ENCODE results near the gene NISCH.

Gene NISCH

DNA sequence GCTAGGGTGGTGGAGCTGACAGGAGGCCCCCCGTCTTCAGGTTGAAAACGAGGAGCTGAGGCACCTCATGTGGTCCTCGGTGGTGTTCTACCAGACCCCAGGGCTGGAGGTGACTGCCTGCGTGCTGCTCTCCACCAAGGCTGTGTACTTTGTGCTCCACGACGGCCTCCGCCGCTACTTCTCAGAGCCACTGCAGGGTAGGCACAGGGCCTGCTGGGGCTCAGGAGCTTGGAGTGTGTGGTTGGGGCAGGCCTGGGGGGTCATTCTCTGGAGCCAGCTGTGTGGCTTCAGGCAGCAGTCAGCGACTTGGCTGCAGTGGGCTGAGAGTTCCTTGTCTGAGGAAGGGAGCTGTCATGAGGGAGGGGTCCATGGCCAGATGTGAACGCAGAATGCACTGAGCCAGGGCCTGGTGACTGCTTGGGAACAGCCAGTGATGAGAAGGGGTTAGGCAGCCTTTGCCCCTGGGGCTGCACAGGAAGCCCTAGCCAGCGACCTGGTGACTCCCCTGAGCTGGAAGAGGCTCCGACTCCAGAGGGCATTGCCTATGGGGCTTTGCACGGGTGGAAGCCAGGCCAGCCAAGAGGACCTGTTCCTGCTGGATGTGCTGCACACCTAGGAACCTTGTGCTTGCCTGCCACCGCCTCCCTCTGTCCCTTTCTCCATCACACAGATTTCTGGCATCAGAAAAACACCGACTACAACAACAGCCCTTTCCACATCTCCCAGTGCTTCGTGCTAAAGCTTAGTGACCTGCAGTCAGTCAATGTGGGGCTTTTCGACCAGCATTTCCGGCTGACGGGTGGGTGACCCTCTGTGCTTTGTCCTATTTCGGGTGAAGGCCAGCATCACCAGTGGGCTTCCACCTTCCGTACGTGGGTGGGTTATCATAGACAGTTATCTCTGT lies 34.9 kb downstream of the NISCH start:
- no peak for DNase-seq (ENCODE audit: low spot score)

DNA sequence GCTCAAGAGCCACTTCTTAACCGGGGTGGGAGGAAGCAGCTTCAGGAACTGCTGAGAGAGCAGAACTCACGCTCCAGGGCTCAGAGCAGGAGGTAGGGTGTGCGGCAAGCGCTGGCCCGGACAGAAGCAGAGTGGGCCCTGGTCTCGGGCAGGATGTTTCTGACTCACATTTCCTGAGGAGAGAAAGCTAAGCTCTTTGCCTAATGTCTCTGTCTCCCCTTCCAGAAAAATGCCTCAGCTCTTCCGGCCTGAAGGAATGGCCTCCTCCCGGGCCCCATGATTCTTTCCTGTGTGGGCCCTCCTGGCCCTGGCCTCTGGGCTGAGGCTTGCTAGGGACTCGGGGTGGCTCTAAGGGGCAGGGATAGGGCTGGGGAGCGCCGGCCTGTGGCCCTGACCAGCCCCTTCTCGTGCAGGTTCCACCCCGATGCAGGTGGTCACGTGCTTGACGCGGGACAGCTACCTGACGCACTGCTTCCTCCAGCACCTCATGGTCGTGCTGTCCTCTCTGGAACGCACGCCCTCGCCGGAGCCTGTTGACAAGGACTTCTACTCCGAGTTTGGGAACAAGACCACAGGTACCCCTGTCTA lies 35.6 kb downstream of the NISCH start:
- peak; percentile 19 for DNase-seq (ENCODE audit: low spot score)

DNA sequence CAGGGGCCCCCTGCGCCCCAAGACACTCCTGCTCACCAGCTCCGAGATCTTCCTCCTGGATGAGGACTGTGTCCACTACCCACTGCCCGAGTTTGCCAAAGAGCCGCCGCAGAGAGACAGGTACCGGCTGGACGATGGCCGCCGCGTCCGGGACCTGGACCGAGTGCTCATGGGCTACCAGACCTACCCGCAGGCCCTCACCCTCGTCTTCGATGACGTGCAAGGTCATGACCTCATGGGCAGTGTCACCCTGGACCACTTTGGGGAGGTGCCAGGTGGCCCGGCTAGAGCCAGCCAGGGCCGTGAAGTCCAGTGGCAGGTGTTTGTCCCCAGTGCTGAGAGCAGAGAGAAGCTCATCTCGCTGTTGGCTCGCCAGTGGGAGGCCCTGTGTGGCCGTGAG lies 36.7 kb downstream of the NISCH start:
- DNase-seq (ENCODE audit: low spot score): no peak

DNA sequence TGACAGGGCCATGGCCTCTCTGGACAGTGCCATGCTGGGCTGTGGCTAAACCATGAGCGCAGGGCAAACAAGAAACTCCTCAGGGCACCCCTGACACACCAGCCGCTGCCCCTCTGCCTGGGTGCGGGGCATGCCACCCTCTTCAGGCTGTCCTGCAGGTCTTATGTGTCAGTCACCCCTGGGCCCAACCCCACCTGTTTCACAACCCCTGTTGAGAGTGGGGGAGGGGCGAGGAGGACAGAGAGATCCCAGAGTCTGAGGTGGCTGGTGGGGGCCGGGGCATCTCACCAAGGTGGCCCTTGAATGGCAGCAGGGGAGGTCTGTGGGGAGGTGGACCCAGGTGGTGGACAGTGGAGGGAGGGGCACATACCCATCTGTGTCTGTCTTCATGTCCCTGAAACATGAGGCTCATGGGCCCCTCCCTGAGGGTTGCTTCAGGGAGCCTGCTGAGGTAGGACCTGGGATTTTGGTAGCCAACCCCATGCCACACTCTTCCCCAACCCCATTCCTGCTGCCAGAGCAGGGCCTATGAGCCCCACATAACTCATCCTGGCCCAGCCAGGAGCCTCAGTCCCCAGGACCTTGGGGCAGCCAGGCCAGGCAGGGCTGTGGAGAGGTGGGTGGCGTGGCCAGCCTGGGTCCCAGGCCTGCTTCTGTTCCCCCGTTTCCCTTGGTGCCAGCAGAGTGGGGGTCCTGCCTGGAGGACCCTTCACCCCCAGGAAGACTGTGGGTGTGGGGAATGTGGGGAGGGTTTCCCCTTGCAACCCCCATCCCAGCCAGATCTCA lies 38.0 kb downstream of the NISCH start:
- DNase-seq (ENCODE audit: low spot score): no peak

DNA sequence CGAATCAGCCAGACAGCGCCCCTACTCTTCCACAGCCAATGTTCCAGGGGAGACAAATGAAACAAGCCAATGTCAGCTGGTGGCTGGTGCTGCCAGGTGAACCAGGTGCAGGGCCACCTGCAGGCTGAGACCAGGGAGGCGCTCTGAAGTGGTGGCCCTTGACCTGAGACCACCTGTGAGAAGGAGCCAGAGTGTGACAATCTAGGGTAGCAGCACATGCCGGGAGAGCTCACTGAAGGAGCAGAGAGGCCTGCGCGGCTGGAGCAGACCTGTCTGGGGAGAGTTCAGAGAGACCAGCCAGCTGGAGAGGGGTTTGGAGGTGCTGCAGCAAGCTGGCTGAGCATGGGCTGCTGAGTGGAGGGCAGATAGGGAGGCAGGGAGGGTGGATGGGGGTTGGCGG lies 39.0 kb downstream of the NISCH start:
- no peak for DNase-seq (ENCODE audit: low spot score)

DNA sequence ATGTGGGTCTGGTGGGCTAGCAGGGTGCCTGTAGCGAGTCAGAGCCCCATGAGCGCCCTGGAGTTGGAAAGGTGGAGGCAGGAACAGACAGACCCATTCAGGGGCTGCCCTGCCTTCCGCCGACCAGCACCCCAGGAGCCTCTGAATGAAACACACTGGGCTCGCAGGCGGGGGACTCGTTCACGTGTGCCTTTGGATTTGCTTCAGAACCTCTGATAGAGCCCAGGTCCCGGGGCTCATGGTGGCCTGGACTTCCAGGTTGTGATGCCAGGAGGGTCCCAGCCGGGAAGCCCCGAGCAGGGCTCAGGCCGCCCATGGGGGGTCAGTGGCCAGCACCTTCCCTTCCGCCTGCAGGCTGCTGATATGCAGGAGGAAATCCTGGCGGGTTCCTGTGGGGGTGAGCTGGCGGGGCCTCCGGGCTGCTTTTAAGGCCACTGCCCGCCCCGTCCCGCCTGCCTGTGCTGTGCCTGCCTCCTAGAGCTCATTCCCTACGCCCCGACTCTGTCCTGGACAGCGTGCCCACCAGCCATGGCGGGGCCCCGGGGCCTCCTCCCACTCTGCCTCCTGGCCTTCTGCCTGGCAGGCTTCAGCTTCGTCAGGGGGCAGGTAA lies 39.6 kb downstream of the NISCH start, which contains the start of gene STAB1:
Gene STAB1, plus strand, starts transcription at position 453 of the 610 bp plus-strand sequence. Its CDS starts 76 bp downstream, at position 529.
- no peak for DNase-seq (ENCODE audit: low spot score)

DNA sequence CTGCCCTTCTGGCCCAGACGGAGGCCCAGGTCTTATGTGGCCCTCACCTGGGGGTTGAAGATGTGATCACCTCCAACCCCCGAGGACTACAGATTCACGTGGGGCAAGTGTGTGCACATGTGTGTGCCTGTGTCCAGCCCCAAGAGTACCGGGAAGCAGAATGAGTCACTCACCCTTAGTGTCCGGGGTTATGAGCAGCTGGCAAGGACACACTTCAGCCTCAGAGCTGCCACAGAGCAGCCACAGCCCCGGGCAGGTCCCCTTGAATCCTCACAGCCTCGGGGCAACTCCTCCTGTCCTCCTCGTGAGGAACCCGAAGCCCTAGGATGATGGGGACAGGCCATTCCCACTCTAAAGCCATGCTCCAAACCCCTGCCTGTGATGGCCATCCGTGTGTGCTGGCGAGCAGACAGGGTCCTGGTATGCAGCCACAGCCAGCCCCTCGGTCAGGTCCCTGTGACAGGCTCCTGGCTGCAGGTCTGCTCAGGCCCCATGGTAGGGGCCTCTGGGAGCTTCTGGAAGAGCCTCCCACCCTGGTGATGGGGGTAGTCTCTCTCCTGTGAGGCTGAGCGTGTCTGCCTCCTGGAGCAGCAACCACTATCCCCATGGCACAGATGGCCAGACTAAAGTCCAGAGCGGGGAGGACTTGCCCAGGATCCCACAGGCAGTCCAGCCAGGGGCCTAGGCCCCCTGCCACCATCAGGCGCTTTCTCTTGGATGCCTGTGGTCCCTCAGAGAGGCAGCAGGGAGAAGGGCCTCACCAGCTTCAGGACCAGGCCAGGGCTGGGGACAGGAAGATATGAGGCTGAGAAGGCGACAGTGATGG lies 40.6 kb downstream of the NISCH start:
- DNase-seq (ENCODE audit: low spot score): no peak

DNA sequence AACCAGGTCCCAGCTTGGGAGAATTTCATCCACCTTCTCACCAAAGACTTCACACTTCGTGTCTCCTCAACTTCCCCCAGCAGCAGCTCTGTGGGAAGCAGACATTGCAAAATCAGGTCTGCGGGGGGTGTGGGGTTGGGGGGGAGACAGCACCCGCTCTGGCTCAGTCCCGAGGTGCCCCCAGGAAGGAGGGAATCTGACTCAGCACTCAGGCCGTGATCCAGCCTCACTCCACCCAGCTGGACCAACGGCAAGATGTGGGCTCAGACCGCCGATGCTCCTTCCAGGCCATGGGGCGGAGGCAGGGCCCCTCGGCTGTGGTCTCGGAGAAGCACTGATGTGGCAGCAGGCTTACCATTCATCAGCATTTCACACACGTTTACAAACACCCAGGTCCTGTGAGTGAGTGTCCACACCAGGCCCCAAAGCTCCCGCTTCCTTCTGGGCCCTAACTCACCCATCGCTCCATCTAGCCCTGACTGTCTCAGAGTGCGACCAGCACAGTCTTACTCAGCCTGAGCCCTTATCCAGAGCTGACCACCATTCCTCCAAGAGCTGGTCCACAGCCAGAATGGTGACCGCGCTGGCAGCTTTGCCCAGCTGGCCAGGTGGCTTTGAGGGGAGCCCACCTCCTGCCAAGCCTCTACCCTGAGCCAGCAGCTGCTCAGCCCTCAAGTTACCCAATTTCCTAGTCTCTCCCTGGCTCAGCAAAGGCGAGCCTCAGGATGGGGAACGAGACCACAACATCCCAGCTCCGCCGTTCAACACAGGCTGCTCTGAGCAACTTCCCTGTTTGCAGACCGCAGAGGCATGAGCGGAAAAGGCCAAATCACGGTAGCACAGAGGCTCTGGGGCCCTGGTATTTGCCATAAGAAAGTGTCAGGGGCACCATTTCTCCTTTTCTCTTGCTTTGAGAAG lies 43.0 kb downstream of the NISCH start:
- peak; percentile 75 for DNase-seq (ENCODE audit: low spot score)

DNA sequence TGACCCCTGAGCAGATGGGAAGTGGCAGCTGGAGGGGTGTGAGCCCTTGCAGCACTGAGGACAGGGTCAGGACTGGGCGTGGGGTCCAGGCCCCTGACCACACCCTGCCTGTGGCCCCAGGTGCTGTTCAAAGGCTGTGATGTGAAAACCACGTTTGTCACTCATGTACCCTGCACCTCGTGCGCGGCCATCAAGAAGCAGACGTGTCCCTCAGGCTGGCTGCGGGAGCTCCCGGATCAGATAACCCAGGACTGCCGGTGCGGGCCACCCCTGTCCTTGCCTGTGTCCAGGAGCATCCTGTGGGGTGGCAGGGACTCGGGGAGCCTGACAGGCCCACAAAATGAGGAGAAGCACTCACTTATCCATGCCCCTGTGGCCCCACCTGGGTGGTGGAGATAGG lies 45.6 kb downstream of the NISCH start:
- DNase-seq (ENCODE audit: low spot score): no peak

DNA sequence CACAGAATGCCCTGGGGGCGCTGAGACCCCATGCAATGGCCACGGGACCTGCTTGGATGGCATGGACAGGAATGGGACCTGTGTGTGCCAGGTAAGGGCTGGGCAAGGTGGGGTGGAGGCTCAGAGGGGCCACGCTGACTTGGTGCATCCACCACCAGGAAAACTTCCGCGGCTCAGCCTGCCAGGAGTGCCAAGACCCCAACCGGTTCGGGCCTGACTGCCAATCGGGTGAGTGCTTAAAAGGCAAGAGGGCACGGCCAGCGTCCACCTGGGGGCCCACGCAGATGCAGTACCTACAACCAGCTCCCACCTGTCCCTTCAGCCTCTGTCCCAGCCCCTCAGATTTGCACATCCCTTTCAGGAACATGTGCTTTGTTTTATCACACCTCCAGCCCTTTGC lies 46.6 kb downstream of the NISCH start:
- DNase-seq (ENCODE audit: low spot score): no peak

DNA sequence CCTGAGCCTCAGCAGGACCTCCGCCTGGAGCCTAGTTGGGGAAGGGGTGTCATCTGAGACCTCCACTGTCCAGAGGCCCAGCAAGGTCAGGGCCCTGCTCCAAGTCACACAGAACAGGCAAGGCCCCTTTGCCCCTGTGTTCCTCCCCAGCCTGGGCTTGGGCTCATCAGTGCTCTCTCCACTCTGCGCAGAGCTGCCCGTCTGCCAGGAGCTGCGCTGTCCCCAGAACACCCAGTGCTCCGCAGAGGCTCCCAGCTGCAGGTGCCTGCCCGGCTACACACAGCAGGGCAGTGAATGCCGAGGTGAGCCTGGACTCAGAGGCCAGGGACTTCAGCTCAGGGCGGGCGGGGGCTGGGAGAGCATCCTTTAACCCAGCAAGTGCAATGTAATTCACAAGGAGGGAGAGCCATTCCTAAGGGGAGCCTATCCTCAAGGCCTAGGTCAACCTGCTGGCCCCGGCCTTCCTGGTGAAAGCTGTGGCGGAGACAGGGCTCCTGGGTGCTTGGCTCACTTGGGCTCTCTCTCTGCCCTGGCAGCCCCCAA lies 47.5 kb downstream of the NISCH start:
- no peak for DNase-seq (ENCODE audit: low spot score)

DNA sequence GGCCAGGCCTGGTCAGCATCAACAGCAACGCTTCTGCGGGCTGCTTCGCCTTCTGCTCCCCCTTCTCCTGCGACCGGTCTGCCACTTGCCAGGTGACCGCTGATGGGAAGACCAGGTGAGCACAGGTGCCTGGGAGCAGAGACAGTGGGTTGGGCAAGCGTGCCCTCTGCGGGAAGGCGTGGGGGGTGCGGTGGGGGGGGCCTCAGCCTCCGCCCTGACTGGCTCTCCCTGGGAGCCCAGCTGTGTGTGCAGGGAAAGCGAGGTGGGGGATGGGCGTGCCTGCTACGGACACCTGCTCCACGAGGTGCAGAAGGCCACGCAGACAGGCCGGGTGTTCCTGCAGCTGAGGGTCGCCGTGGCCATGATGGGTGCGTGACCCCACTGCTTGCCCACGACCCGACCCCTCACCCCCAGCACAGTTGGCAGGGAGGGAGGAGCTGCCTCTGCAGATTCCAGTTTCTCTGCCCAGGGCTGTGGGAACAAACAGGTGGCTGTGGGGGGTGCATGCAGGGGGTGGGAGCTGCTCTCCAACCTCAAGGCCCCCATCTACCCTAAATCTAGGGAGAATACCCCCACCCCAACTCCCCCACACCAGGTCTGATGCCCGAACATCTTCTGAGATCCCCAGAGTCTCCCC lies 48.5 kb downstream of the NISCH start:
- no peak for DNase-seq (ENCODE audit: low spot score)

DNA sequence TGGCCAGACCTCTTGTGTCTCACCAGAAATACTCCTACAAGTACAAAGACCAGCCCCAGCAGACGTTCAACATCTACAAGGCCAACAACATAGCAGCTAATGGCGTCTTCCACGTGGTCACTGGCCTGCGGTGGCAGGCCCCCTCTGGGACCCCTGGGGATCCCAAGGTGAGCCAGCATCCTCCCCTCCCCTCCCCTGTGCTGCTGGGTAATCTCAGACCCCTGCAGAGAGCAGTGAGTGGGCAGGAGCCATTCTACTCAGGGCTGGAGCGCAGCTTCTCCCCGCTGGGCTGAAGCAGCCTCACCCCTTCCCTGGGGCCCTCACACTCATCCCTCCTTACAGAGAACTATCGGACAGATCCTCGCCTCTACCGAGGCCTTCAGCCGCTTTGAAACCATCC lies 49.6 kb downstream of the NISCH start:
- DNase-seq (ENCODE audit: low spot score): no peak

DNA sequence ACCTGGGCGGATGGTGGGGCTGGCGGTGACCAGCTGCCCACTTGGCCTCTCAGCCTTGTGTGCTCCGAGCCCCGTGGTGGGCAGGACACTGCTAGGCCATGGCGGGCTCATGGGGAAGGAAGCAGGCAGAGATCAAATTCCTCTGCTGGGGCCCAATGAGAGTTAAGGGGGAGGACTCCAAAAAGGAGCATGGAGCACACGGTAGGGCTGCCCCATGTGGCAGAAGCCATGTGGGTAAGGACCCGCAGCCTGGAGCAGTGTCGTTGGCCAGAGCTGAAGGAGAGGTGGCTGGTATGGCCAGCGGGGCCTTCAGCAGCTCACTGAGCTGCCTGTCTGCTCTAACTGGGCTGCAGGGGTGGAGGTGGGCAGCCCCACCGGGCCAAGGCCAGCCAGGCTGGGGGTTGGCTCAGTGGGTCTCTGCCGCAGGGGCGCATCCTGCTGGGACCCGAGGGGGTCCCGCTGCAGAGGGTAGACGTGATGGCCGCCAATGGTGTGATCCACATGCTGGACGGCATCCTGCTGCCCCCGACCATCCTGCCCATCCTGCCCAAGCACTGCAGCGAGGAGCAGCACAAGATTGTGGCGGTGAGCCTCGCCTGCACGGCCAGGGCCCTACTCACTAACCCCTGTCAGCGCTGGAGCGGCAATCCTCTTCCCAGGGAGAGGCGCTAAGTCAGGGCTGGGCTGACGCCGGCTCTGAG lies 51.0 kb downstream of the NISCH start:
- no peak for DNase-seq (ENCODE audit: low spot score)

DNA sequence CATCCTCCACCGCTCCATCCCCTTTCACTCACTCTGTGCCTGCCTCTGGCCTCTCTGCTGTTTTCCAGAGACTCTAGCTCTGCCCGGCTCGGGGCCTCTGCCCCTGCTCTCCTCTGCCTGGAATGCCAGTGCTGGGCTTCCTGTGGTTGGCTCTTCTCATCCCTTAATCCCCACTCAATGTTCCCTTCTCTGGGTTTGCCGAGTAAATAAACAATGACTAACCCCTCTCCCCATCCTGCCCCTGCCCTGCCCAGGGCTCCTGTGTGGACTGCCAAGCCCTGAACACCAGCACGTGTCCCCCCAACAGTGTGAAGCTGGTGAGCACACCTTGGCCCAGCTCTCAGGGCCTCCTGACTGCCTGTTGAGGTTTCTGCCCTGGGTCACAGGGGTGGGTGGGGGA lies 52.0 kb downstream of the NISCH start:
- no peak for DNase-seq (ENCODE audit: low spot score)

DNA sequence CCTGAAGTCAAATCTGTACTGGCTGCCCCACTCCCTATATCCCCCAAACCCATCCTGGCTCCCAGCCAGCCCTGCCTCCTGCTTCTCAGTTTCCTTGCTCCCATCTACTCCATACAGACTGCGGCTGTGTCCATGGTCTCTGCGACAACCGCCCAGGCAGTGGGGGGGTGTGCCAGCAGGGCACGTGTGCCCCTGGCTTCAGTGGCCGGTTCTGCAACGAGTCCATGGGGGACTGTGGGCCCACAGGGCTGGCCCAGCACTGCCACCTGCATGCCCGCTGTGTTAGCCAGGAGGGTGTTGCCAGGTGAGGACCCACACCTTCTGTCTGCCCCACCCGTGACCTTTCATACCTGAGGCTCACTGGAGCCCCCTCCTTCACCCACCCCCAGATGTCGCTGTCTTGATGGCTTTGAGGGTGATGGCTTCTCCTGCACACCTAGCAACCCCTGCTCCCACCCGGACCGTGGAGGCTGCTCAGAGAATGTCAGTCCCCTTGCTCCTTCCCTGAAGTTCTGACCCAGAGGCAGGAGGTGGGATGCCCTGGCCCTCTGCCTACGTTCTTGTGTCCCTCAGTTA lies 54.4 kb downstream of the NISCH start:
- no peak for DNase-seq (ENCODE audit: low spot score)

DNA sequence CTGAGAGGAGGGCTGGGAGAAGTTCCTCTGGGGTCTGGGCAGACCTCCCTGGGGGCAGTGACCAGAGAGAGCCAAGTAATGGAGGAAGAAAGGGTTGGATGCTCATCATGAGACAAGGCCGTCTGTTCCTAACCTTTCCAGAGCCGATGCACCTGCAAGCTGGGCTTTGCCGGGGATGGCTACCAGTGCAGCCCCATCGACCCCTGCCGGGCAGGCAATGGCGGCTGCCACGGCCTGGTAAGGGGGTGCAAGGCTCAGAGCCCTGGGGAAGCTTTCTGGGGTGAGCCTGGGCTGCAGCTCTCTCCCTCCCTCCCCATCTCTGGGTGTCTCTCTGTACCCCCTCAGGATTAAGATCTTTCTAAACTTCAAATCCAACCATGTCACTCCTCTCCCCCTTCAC lies 56.1 kb downstream of the NISCH start:
- DNase-seq (ENCODE audit: low spot score): no peak

DNA sequence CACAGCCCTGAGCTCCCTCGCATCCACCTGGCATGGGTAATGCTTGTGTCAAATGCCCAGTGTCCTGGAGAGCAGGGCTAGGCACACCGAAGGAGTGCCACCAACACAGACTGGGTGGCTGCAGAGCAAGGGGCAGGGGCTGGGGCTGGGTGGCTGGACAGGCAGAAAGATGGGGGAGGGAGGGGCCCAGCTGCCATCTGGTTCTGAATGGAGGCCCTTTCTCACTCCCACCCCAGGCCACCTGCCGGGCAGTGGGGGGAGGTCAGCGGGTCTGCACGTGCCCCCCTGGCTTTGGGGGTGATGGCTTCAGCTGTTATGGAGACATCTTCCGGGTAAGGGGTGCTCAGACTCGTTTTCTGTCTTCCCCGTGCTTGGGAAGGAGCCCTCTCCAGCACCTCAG lies 56.7 kb downstream of the NISCH start:
- no peak for DNase-seq (ENCODE audit: low spot score)

DNA sequence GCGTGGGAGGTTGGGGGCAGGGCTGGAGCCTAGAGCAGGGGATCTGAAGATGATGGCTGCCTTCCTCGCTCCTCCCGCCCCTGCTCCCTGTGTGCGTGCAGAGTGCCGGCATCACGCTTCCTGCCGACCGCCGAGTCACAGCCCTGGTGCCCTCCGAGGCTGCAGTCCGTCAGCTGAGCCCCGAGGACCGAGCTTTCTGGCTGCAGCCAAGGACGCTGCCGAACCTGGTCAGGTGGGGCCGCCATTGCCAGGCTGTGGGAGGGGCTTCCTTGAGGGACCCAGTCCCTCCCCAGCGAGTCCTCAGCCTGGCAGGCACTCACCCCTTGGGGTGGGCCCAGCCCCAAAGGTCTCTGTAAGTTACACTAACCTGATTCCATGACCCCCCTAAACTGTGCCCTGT lies 57.3 kb downstream of the NISCH start:
- no peak for DNase-seq (ENCODE audit: low spot score)

Measured in pons (tissue), 1 donor.